ENCODE measurements around the gene UBE2D2.

UBE2D2 gene

GRCh38 chr5:139651853-139652787, 91.0 kb downstream of the UBE2D2 start:
- H3K4me3 Mint-ChIP-seq = peak overlapping the region; percentile 92
- no peaks in the 10 kb centered on the region for H3K27me3 Mint-ChIP-seq
- peak overlapping the region; percentile 88 for H3K27ac Mint-ChIP-seq
- peaks cover 67% of the 10 kb centered on the region for H3K4me1 Mint-ChIP-seq
- H3K9me3 Mint-ChIP-seq = no peaks in the 10 kb centered on the region
- H3K36me3 Mint-ChIP-seq = peaks cover 8% of the 10 kb centered on the region
- ATAC-seq = peak; percentile 77

- no peaks in the 10 kb centered on the region for H3K9me3 Mint-ChIP-seq
- H3K27ac Mint-ChIP-seq = peak overlapping the region; percentile 88
- peak; percentile 37 for ATAC-seq
- peak overlapping the region; percentile 92 for H3K4me3 Mint-ChIP-seq
- H3K36me3 Mint-ChIP-seq = peaks cover 8% of the 10 kb centered on the region
- H3K4me1 Mint-ChIP-seq = peaks cover 67% of the 10 kb centered on the region
- H3K27me3 Mint-ChIP-seq = no peaks in the 10 kb centered on the region
These were observed 91.7 kb downstream of the UBE2D2 start for GRCh38 chr5:139652788-139653241.

- H3K27me3 Mint-ChIP-seq = no peaks in the 10 kb centered on the region
- no peaks in the 10 kb centered on the region for H3K9me3 Mint-ChIP-seq
- peak overlapping the region; percentile 92 for H3K4me3 Mint-ChIP-seq
- H3K36me3 Mint-ChIP-seq = peaks cover 8% of the 10 kb centered on the region
- H3K27ac Mint-ChIP-seq = peak overlapping the region; percentile 88
- peaks cover 75% of the 10 kb centered on the region for H3K4me1 Mint-ChIP-seq
- ATAC-seq = no peak
These were observed 92.5 kb downstream of the UBE2D2 start for GRCh38 chr5:139653616-139654015.

GRCh38 chr5:139654464-139654863, 93.3 kb downstream of the UBE2D2 start:
- Mint-ChIP-seq H3K27me3 (no peaks in the 10 kb centered on the region), H3K27ac (peak overlapping the region; percentile 88), H3K4me1 (peaks cover 84% of the 10 kb centered on the region), H3K4me3 (peak overlapping the region; percentile 58), H3K9me3 (no peaks in the 10 kb centered on the region), H3K36me3 (peaks cover 6% of the 10 kb centered on the region)
- ATAC-seq = no peak

GRCh38 chr5:139654871-139655491, 93.8 kb downstream of the UBE2D2 start:
- Mint-ChIP-seq H3K36me3 (peaks cover under 1% of the 10 kb centered on the region), H3K27me3 (no peaks in the 10 kb centered on the region), H3K4me3 (peak overlapping the region; percentile 58), H3K9me3 (no peaks in the 10 kb centered on the region), H3K27ac (peak overlapping the region; percentile 88), H3K4me1 (peaks cover 89% of the 10 kb centered on the region)
- ATAC-seq = no peak

GRCh38 chr5:139655727-139656271, 94.7 kb downstream of the UBE2D2 start:
- H3K4me3 Mint-ChIP-seq = peak overlapping the region; percentile 42
- peak overlapping the region; percentile 88 for H3K27ac Mint-ChIP-seq
- H3K36me3 Mint-ChIP-seq = no peaks in the 10 kb centered on the region
- ATAC-seq = no peak
- H3K4me1 Mint-ChIP-seq = peaks cover 94% of the 10 kb centered on the region
- no peaks in the 10 kb centered on the region for H3K9me3 Mint-ChIP-seq
- H3K27me3 Mint-ChIP-seq = no peaks in the 10 kb centered on the region

- H3K4me1 Mint-ChIP-seq = peaks cover 95% of the 10 kb centered on the region
- no peaks in the 10 kb centered on the region for H3K9me3 Mint-ChIP-seq
- ATAC-seq = no peak
- no peaks in the 10 kb centered on the region for H3K36me3 Mint-ChIP-seq
- peak overlapping the region; percentile 88 for H3K27ac Mint-ChIP-seq
- peak overlapping the region; percentile 85 for H3K4me3 Mint-ChIP-seq
- H3K27me3 Mint-ChIP-seq = no peaks in the 10 kb centered on the region
These were observed 96.5 kb downstream of the UBE2D2 start for GRCh38 chr5:139657363-139658321.

- peak overlapping the region; percentile 88 for H3K27ac Mint-ChIP-seq
- peaks cover 95% of the 10 kb centered on the region for H3K4me1 Mint-ChIP-seq
- H3K9me3 Mint-ChIP-seq = no peaks in the 10 kb centered on the region
- H3K36me3 Mint-ChIP-seq = no peaks in the 10 kb centered on the region
- H3K4me3 Mint-ChIP-seq = peak overlapping the region; percentile 85
- no peak for ATAC-seq
- no peaks in the 10 kb centered on the region for H3K27me3 Mint-ChIP-seq
These were observed 97.4 kb downstream of the UBE2D2 start for GRCh38 chr5:139658501-139658927.

- no peak for ATAC-seq
- Mint-ChIP-seq H3K27ac (peak overlapping the region; percentile 88), H3K4me3 (peak overlapping the region; percentile 85), H3K36me3 (no peaks in the 10 kb centered on the region), H3K27me3 (no peaks in the 10 kb centered on the region), H3K9me3 (no peaks in the 10 kb centered on the region), H3K4me1 (peaks cover 95% of the 10 kb centered on the region)
These were observed 98.0 kb downstream of the UBE2D2 start for GRCh38 chr5:139658928-139659667.

- H3K4me1 Mint-ChIP-seq = peaks cover 95% of the 10 kb centered on the region
- H3K36me3 Mint-ChIP-seq = no peaks in the 10 kb centered on the region
- no peaks in the 10 kb centered on the region for H3K9me3 Mint-ChIP-seq
- no peak for ATAC-seq
- H3K27me3 Mint-ChIP-seq = no peaks in the 10 kb centered on the region
- peak overlapping the region; percentile 85 for H3K4me3 Mint-ChIP-seq
- peak overlapping the region; percentile 88 for H3K27ac Mint-ChIP-seq
These were observed 98.6 kb downstream of the UBE2D2 start for GRCh38 chr5:139659695-139660101.

GRCh38 chr5:139660105-139660922, 99.2 kb downstream of the UBE2D2 start:
- Mint-ChIP-seq H3K27ac (peak overlapping the region; percentile 88), H3K27me3 (no peaks in the 10 kb centered on the region), H3K4me1 (peaks cover 95% of the 10 kb centered on the region), H3K4me3 (peak overlapping the region; percentile 85), H3K36me3 (no peaks in the 10 kb centered on the region), H3K9me3 (no peaks in the 10 kb centered on the region)
- no peak for ATAC-seq

- Mint-ChIP-seq H3K4me1 (peaks cover 95% of the 10 kb centered on the region), H3K4me3 (peak overlapping the region; percentile 51), H3K27me3 (no peaks in the 10 kb centered on the region), H3K9me3 (no peaks in the 10 kb centered on the region), H3K27ac (peak overlapping the region; percentile 88), H3K36me3 (no peaks in the 10 kb centered on the region)
- peak; percentile 79 for ATAC-seq
These were observed 100.0 kb downstream of the UBE2D2 start for GRCh38 chr5:139660923-139661814.

Data from stimulated activated memory B cell treated with anti-CD40 and anti-IgM and Interleukin-4, amounts not matched to agents 10 μg/mL and 1 μg/mL and 100 μg/mL, for 72 hours (primary cell).